ENCODE measurements around the gene THAP4.
"Not testable (repeated sequence)": the region's sequence is repeated elsewhere in the genome, so short reads cannot be mapped to it uniquely, and the experiment has no call there.

THAP4 gene

DNA sequence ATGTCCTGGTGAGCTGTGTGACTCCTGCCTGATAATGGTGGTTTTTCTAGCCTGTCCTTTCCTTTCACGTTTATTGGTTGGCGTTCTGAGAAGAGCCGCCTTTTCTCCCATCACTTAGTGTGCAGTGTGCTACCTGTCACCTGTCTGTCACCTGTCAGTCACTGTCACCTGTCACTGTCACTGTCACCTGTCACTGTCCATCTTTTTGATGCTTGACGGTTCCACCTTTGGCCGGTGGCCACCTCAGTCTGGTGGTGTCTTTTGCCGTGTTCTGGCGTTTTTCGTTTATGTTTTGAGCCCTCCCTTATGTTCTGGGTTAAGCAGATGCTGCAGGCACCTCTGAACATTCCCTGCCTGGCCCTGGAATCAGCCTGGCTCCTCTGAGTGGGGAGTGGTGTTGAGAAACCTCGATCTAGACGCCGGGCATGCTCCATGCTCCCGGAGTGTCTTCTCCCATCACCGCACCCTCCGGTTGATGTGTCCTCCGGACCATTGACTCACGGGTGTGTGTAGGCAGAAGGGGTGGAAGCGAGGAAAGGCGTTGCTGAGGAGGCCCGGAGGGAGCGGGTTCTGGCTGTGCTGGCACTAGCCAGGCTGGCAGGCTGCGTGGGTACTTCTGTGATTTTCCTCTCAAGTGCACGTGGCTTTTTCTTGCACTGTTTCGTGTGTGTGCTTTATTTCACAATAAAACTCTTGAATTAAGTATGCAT is 28.9 kb upstream of the THAP4 start:
- no peak for DNase-seq (ENCODE audit: low read depth, low spot score)

DNA sequence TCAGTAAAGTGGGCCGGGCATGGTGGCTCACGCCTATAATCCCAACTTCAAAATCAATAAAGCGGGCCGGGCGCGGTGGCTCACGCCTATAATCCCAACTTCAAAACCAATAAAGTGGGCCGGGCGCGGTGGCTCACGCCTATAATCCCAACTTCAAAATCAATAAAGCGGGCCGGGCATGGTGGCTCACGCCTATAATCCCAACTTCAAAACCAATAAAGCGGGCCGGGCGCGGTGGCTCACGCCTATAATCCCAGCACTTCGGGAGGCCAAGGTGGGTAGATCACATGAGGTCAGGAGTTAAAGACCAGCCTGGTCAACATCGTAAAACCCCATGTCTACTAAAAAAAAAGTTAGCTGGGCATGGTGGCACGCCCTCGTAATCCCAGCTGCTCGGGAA is 25.8 kb upstream of the THAP4 start:
- not testable (repeated sequence) for DNase-seq (ENCODE audit: low read depth, low spot score)

- no peak for DNase-seq (ENCODE audit: low read depth, low spot score)
Measured at GRCh38 chr2:241660593-241661213, 23.7 kb upstream of the THAP4 start.

DNA sequence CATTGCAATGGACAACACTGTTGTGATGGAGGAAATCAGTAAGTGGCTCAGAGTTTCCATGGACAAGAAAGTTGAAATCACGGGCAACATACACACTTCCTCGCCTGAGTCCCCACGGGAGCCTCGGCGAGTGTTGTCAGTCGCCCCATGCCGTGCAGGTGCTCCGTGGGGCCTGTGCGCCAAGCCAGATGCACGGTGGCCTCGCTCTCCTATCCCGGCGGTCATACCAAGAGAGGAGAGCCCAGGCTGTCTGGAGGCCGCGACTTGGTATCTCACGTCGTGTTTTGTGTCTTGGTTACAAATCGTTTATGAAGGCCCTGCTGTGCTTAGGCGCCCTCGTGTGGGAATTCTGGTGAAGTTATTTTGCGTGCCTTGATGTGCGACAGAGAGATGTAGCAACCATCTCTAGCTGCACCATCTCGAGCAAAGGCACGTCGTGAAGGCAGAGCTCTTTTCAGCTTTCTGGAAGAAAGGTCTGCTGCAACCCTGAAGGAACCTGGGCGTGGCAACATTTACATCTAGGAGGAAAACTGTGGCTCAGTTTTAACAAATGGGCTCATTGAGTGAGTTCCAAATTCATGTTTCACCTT is 22.3 kb upstream of the THAP4 start:
- no peak for DNase-seq (ENCODE audit: low read depth, low spot score)

- DNase-seq (ENCODE audit: low read depth, low spot score) = no peak
Measured at GRCh38 chr2:241658296-241658695, 21.3 kb upstream of the THAP4 start.

GRCh38 chr2:241657786-241658254 is 20.9 kb upstream of the THAP4 start:
- no peak for DNase-seq (ENCODE audit: low read depth, low spot score)

- DNase-seq (ENCODE audit: low read depth, low spot score) = no peak
Measured at GRCh38 chr2:241656190-241656741, 19.3 kb upstream of the THAP4 start.

GRCh38 chr2:241655516-241656189 is 18.7 kb upstream of the THAP4 start:
- no peak for DNase-seq (ENCODE audit: low read depth, low spot score)

GRCh38 chr2:241654551-241654950 is 17.6 kb upstream of the THAP4 start:
- DNase-seq (ENCODE audit: low read depth, low spot score) = no peak

- no peak for DNase-seq (ENCODE audit: low read depth, low spot score)
Measured at GRCh38 chr2:241653210-241653750, 16.3 kb upstream of the THAP4 start.

DNA sequence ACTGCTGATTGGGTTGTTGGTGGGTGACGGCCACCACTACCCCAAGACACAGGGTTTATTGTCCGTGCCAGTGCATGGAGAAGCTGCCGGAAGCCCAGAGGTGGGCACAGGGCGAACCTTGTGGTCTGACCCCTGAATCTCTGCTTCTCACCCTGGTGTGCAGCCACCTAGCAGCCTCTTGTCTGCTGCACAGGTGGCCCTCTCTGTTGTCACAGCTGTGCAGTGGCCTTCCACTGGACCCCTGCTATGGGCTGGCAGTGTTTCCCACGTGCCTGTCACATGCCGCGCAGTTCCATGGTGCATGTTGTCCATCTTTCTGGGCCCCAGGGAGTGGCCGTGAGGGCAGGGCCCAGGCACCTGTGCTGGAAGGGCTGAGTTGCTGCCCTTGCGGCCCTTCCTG is 15.8 kb upstream of the THAP4 start:
- no peak for DNase-seq (ENCODE audit: low read depth, low spot score)

- DNase-seq (ENCODE audit: low read depth, low spot score) = no peak
Measured at GRCh38 chr2:241652142-241652541, 15.2 kb upstream of the THAP4 start.

- DNase-seq (ENCODE audit: low read depth, low spot score) = no peak
Measured at GRCh38 chr2:241649927-241650326, 13.0 kb upstream of the THAP4 start.

DNA sequence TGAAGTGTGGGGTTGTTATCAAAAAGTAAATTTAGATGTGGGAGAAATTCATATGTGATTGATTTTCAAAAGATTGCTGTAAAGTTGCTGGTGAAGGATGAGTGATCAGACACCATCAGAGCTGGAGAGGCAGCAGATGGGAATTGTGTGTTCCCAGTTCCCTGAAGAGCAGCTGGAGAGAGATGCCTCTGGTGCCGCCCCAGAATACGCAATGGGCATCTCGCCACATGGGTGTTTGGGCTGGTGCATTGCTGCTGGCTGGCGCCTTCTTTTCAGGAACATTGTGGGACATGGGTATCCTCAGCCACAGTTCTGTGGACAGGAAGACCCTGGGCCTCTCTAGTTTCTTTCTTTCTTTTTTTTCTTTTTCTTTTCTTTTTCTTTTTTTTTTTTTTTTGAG is 12.4 kb upstream of the THAP4 start:
- no peak for DNase-seq (ENCODE audit: low read depth, low spot score)

GRCh38 chr2:241648453-241648852 is 11.5 kb upstream of the THAP4 start:
- DNase-seq (ENCODE audit: low read depth, low spot score) = no peak

DNA sequence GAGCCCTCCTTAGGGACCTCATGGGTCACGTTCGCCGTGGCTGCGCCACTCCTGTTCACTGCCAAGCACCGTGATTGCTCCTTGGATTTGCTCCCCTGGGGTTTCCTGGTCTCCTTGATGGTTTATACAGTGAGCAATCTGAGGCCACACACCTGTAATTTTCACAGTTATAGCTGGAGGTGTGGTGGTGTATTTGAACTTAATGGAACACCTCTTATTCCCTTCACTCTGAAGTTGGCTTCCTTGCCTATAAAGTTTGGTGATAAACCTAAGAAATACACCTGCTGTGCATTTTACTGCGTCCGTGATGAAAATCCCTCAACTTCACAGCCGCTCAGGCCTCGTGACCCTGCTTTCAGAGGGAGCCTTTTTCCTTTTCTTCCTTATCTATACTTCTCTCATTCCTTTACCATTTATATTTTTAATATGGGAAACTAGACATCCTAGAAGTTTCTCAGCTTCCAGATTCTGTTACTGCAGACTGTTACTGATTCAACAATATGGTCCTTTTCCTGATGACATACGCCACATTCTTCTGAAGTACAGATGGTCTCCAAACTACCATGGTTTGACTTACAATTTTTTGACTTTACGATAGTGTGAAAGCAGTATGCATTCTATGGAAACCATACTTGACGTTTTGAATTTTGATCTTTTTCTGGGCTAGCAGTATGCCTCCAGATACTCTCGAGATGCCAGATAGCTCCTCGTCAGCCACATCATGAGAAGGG is 9.1 kb upstream of the THAP4 start:
- no peak for DNase-seq (ENCODE audit: low read depth, low spot score)

DNA sequence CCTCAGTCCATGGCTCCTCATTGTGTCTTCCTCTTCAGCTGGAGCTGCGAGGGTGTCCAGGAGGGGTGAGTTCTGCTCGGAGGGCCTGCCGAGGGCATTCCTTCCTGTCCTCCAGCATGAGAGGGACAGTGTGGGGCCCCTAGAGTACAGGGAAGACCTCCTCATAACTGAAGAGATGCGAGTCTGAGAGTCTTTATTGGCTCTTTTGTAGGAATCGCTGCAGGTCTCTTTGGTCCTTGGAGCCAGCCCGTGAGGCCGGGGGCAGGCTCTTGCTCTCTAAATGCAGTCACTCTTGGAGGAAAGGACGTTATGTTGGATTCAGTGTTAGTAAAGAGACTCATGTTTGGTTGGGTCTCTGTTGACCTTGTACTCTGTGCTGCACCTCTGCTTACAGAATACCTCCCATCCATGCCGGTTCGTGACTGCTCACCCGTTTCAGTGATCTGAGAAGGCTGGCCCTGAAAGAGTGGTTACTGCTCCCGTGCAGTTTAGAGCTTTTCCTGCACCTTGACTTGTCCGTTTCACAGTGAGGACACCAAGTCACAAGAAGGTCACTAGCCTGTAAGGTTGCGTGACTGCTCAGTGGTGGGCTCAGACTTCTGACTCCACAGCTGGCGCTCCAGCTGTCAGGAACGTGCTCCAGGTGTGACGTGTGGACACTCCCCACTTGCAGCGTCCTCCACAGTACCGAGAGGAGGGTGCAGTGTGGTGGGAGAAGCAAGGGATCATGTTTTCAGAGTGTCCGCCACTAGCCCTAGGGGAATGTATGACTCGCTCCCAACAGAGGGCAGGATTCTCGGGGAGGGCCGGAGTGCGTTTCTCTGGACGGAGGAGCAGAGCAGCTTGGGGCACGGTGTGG is 8.3 kb upstream of the THAP4 start:
- DNase-seq (ENCODE audit: low read depth, low spot score) = no peak

DNA sequence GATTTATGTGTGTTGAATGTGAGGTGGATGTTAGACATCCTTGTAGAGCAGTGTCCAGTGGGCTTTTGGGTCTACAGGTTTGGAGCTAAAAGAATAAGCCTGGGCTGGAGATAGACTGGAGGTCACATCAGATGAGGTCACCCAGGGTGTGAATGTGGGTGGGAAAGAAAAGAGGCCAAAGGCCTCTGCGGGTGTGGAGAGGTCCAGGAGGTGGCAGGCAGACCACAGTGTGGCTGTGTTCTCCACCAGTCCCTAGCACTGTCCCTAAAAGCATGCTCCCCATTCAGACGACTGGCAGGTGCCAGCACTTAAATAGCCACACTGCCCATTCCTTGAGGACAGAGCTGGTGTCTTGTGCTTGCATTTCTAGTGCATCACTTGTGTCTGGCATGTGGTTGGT is 4.7 kb upstream of the THAP4 start:
- DNase-seq (ENCODE audit: low read depth, low spot score) = no peak

DNA sequence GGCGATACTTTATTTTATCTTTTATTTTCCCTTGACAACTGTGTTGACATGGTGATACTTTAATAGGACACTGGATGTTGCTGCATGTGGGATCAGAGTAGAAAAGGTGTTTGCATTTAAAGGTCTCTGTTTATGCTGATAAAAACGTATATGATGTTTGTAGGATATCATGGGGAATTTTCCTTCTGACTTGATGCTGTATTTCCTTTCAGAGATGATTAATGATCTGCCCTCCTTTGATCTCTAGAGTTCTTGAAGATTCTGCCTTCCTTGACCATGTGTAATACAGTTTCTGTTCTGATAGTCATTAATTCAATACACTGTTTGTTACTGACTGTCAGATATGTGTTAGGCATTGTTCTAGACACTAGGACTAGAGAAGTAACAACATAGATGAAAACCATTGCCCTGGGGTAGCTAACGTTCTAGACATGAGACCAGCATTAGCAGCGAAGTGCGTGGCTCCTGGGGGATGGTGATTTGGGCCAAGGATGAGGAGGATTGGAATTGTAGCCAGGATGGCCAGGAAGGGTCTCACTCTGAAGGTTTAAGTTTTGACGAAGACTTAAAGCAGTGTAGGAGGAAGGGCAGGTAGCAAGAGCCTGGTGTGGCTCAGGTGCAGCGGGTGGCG is 3.3 kb upstream of the THAP4 start:
- no peak for DNase-seq (ENCODE audit: low read depth, low spot score)

DNA sequence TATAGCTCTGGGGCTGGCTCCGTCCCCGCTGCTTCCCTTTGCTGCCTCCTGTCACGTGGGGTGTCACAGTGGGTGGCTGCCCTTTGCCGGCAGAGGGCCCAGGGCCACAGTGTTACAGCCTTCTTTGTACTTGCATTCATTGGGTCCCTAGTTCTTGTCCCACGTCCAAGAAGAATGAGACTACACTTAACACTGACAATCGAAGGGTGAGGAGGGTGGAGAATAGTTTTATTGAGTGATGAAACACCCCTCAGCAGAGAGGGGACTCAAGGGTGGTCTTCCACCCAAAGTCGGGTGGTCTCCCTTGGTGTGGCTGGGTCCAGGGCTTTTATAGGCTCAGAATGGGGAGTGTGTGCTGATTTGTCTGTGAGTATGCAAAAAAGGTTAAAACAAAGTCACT is 2.4 kb upstream of the THAP4 start:
- no peak for DNase-seq (ENCODE audit: low read depth, low spot score)

Data from brain pericyte (primary cell).